Measurements from ENCODE around the gene LDHD. TPM values are rescaled to one million over a fixed set of nuclear protein-coding genes. Genes with fewer than 3 reads are reported as not detected.

Gene LDHD
- polyA plus RNA-seq, 10 donors, result 1.1 to 4.0 (median 2.0) TPM

GRCh38 chr16:75063549-75064088, 53.0 kb downstream of the LDHD start:
- DNase-seq, result no peak

GRCh38 chr16:75062976-75063346, 53.6 kb downstream of the LDHD start:
- DNase-seq, result no peak

- no peak for DNase-seq
Measured at GRCh38 chr16:75062135-75062975, 54.2 kb downstream of the LDHD start.

Other genes with a start within 250 kb of the LDHD start
- 10 to 100 TPM; 32.0 to 61.8 (median 44.8) TPM for gene WDR59, start 131.7 kb downstream of the LDHD start, polyA plus RNA-seq (ENCODE audit: insufficient read length in 10 of 10)
- gene ZNRF1, start 117.8 kb downstream of the LDHD start, polyA plus RNA-seq (ENCODE audit: insufficient read length in 10 of 10), result 10 to 100 TPM; 34.0 to 51.6 (median 38.9) TPM
- gene ZFP1, start 31.7 kb upstream of the LDHD start, polyA plus RNA-seq (ENCODE audit: insufficient read length in 10 of 10), result 10 to 100 TPM; 11.7 to 15.2 (median 12.9) TPM
- gene CTRB2, start 90.4 kb upstream of the LDHD start, polyA plus RNA-seq (ENCODE audit: insufficient read length in 10 of 10), result under 1 TPM in 6 of 10 donors, not detected in 4; 0.19 to 0.27 (median 0.22) TPM
- under 1 TPM in 5 of 10 donors, not detected in 5; 0.22 to 0.74 (median 0.39) TPM for gene CTRB1, start 102.2 kb upstream of the LDHD start, polyA plus RNA-seq (ENCODE audit: insufficient read length in 10 of 10)
- 10 to 100 TPM; 37.2 to 55.5 (median 44.1) TPM for gene BCAR1, start 134.8 kb upstream of the LDHD start, polyA plus RNA-seq (ENCODE audit: insufficient read length in 10 of 10)

All from muscle of back (tissue), 11 donors.